Stomach (tissue), 9 donors: ENCODE results near the gene R3HCC1L. TPM values are rescaled to one million over a fixed set of nuclear protein-coding genes. Genes with fewer than 3 reads are reported as not detected.
A peak's percentile ranks its signal among the peaks of the same experiment; 100 is the strongest.
"Not testable (repeated sequence)": the region's sequence is repeated elsewhere in the genome, so short reads cannot be mapped to it uniquely, and the experiment has no call there.

Source experiments
- DNase-seq, 2 donors: peaks; one replicate each; pipeline versions ENCODE4 v3.0.0 to v3.0.0-alpha.2; 2013 to 2019
- H3K27ac ChIP-seq, 5 donors: fragments of 200-600 bp in 4 of 5; sonication (generic) in 4 of 5; one replicate each; pipeline ENCODE4 v1.5.1; 2013 to 2019; ENCODE audit warnings: mild to moderate bottlenecking in 1 of 5, moderate library complexity in 1 of 5
- H3K27me3 ChIP-seq, 3 donors: fragments of 200-600 bp; sonication (generic); one replicate each; pipeline ENCODE4 v1.5.1; 2017 to 2019; ENCODE audit warnings: mixed run types in 1 of 3
- H3K36me3 ChIP-seq, 4 donors: fragments of 200-600 bp; sonication (generic); 1 replicate in 3 of 4; 2 replicates in 1 of 4; pipeline ENCODE4 v1.5.1; 2016 to 2019
- H3K4me1 ChIP-seq, 4 donors: fragments of 200-600 bp; sonication (generic); one replicate each; pipeline ENCODE4 v1.5.1; 2016 to 2019
- H3K4me3 ChIP-seq, 4 donors: fragments of 200-600 bp; sonication (generic) in 3 of 4; one replicate each; pipeline ENCODE4 v1.5.1; 2016 to 2019; ENCODE audit warnings: mild to moderate bottlenecking in 1 of 4
- H3K9me3 ChIP-seq, 4 donors: fragments of 200-600 bp; sonication (generic); one replicate each; pipeline ENCODE4 v1.5.1; 2016 to 2019
- EP300 ChIP-seq: sonication (generic); formaldehyde crosslinking; IDR thresholded peaks from one replicate; pipeline ENCODE4 v1.6.1; 2017; ENCODE audit warnings: antibody characterized with exemption
- POLR2A ChIP-seq, 4 donors: fragments of 450-650 bp; IDR thresholded peaks; one replicate each; pipeline ENCODE4 v1.6.1; 2016; ENCODE audit warnings: antibody characterized with exemption in 4 of 4, control low read depth in 2 of 4, mild to moderate bottlenecking in 1 of 4, moderate library complexity in 1 of 4
- POLR2AphosphoS5 ChIP-seq, 3 donors: sonication (generic); formaldehyde crosslinking; IDR thresholded peaks; one replicate each; pipeline ENCODE4 v1.6.1; 2016; ENCODE audit warnings: antibody characterized with exemption in 3 of 3
- WGBS, 5 donors: extraction: QIAGEN DNeasy Blood & Tissue Kit in 3 of 5; methylation state at CpG; one replicate each; pipeline versions ENCODE4 v1.1.5 to v1.1.7; 2013 to 2018; 5-methylcytosine and 5-hydroxymethylcytosine counted together
- intact Hi-C: fragments of 100-400 bp; cut with DNase I; formaldehyde crosslinking; loops from one replicate; pipeline ENCODE4 v1.15.1; 2023; ENCODE audit warnings: low total_unique reads
- polyA plus RNA-seq, 3 donors: library from polyadenylated mRNA; stranded (reverse); fragments of 200-250 nt; gene quantifications; one replicate each; pipeline ENCODE4 v1.2.3, GENCODE V29; 2013
- total RNA-seq, 5 donors: library from RNA; depleted of rRNA; stranded (reverse); fragments of >200 nt; gene quantifications; one replicate each; pipeline versions ENCODE4 v1.1.0 to v1.2.3, GENCODE V29; 2014 to 2016
- TF ChIP-seq, protein P1 (sequence below), 7 experiments: fragments of 450-650 bp in 4 of 7; fragments of 200-600 bp in 3 of 7; sonication (generic) in 3 of 7; IDR thresholded peaks; one replicate each; pipeline ENCODE4 v1.5.1; 2016 to 2019; ENCODE audit warnings: antibody characterized with exemption in 7 of 7, control low read depth in 2 of 7, mild to moderate bottlenecking in 1 of 7
- donor health status: healthy with polysubstance abuse.
- donor health status: Bipolar disorder and iron deficiency.
- donor health status: healthy.

R3HCC1L gene
- total and polyA plus RNA-seq, 8 donors: 7.3 to 97.6 (median 15.3) TPM

DNA sequence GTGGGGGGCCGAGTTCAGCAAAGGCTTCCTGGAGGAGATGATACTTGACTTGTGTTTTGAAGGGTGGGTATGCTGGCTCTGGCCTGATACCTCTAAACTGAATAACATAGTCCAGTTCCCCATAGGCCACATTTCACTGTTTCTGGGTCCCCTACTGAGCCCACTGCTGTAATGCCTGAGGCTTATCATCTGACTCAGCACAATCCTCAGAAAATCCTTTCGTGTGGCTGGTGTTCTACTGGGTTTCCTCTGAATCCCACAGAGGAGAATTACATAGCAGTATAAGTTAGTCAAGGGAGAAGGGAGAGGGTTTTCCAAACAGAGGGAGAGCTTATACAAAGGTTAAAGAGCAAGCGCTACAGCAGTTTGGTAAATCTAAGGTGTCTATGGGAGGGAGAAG lies 2.8 kb upstream of the R3HCC1L start:
- intact Hi-C loops: no loop called here
- TF ChIP-seq POLR2A (IDR thresholded peaks at IDR 0.05): no peak
- no peak for TF ChIP-seq POLR2AphosphoS5 (IDR thresholded peaks at IDR 0.05)
- TF ChIP-seq, protein P1, sequence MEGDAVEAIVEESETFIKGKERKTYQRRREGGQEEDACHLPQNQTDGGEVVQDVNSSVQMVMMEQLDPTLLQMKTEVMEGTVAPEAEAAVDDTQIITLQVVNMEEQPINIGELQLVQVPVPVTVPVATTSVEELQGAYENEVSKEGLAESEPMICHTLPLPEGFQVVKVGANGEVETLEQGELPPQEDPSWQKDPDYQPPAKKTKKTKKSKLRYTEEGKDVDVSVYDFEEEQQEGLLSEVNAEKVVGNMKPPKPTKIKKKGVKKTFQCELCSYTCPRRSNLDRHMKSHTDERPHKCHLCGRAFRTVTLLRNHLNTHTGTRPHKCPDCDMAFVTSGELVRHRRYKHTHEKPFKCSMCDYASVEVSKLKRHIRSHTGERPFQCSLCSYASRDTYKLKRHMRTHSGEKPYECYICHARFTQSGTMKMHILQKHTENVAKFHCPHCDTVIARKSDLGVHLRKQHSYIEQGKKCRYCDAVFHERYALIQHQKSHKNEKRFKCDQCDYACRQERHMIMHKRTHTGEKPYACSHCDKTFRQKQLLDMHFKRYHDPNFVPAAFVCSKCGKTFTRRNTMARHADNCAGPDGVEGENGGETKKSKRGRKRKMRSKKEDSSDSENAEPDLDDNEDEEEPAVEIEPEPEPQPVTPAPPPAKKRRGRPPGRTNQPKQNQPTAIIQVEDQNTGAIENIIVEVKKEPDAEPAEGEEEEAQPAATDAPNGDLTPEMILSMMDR (IDR thresholded peaks at IDR 0.05): no peak
- TF ChIP-seq EP300: no peak
- 77 to 81% (median 79%) methylated on average over 3 of the region's 3 CpGs for WGBS, 5 donors
- peaks cover 4 to 15% (median 13%) of the 10 kb centered on the region in 4 donors for H3K4me1 ChIP-seq
- H3K27ac ChIP-seq: no peak overlapping the region
- no peak for DNase-seq
- no peak overlapping the region for H3K4me3 ChIP-seq
- no peaks in the 10 kb centered on the region for H3K36me3 ChIP-seq
- no peaks in the 10 kb centered on the region for H3K9me3 ChIP-seq
- H3K27me3 ChIP-seq: peaks cover 0 to under 1% (median 0%) of the 10 kb centered on the region in 3 donors

DNA sequence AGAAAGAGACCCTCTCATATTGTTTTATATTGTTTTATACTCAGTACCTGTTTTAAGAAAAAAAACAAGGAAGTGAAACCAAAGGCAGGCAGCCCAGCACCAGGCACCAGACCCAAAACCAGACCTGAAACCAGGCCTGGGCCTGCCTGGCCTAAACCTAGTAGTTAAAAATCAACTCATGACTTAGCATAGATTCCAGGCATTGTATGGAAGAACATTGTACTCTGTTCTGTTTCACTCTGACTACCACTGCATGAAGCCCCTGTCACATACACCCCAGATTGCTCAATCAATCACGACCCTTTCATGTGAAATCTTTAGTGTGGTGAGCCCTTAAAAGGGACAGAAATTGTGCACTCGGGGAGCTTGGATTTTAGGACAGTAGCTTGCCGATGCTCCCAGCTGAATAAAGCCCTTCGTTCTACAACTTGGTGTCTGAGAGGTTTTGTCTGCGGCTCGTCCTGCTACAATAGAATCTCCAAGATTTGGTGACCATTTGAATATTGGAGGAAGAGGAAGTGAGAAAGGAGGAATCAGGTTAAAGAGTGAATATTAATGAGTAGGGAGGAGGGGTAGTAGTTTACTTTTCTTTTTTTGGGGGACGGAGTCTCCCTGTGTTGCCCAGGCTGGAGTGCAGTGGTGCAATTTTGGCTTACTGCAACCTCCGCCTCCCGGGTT lies 1.2 kb upstream of the R3HCC1L start:
- H3K27ac ChIP-seq, H3K4me3 ChIP-seq, H3K36me3 ChIP-seq, H3K27me3 ChIP-seq, DNase-seq, intact Hi-C loops, H3K9me3 ChIP-seq: not testable (repeated sequence)
- peaks cover 4 to 30% (median 20%) of the 10 kb centered on the region in 4 donors for H3K4me1 ChIP-seq
- WGBS, 5 donors: 86 to 97% (median 96%) methylated on average over 9 of the region's 9 CpGs

DNA sequence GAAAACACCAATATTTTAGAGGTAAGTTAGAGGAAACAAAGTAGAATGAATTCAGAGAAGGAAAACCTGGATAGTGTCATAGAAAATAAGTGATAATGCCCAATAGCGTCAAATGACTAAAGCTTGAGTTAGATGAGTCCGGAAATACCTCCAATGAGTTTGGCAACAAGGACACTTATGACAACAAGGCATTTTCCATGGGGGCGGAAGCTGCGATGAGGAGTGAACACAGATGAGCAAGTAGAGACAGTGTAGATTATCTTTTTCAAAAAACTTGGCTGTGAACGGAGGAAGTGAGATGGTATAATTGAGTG lies 383 bp upstream of the R3HCC1L start:
- intact Hi-C loops: no loop called here
- peak overlapping the region; percentile 91 to 96 (median 95) for H3K27ac ChIP-seq
- no peak for DNase-seq
- H3K36me3 ChIP-seq: no peaks in the 10 kb centered on the region
- H3K4me3 ChIP-seq: peak overlapping the region; percentile 78 to 93 (median 88)
- H3K9me3 ChIP-seq: no peaks in the 10 kb centered on the region
- 63 to 85% (median 73%) methylated on average over 5 of the region's 5 CpGs for WGBS, 5 donors
- no peaks in the 10 kb centered on the region for H3K27me3 ChIP-seq
- peaks cover 4 to 34% (median 21%) of the 10 kb centered on the region in 4 donors for H3K4me1 ChIP-seq
- TF ChIP-seq, protein P1 (IDR thresholded peaks at IDR 0.05): no peak
- no peak for TF ChIP-seq EP300
- no peak for TF ChIP-seq POLR2A (IDR thresholded peaks at IDR 0.05)
- no peak for TF ChIP-seq POLR2AphosphoS5 (IDR thresholded peaks at IDR 0.05)

DNA sequence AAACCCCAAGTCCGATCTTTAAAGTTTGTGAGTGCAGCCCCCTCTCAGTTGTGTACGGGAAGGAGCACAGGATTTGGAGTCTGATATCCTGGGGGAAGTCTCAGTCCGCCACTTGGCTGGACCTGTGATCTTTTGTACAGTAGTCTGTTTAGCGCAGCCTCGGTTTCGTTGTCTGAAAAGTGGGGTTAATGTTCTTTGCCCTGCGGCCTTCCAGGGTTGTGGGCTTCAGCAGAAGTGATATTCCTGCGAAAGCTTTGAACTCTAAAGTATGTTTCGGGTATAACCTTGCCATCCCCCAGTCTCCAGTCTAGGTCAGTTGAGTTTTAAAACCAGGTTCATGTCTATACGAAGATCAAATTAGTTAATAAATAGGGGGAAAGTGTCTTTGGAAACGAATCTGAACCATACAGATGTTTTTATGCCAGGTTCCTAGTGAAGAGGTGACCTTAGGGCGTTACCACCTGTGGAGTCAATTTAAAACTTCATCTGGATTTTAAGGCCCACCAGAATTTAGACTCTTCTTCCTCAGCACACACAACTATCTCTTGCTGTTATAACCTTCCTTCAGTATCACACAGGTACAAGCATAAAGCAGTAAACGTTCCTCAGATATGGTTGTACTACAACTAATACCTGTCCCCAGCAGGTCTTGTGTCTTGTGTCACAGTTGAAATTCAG lies 904 bp downstream of the R3HCC1L start:
- H3K27ac ChIP-seq: peak overlapping the region; percentile 91 to 96 (median 95)
- intact Hi-C loops: no loop called here
- no peaks in the 10 kb centered on the region for H3K27me3 ChIP-seq
- no peaks in the 10 kb centered on the region for H3K9me3 ChIP-seq
- H3K4me1 ChIP-seq: peaks cover 8 to 46% (median 33%) of the 10 kb centered on the region in 4 donors
- H3K4me3 ChIP-seq: peak overlapping the region; percentile 78 to 93 (median 88)
- H3K36me3 ChIP-seq: no peaks in the 10 kb centered on the region
- TF ChIP-seq, protein P1 (IDR thresholded peaks at IDR 0.05): no peak
- TF ChIP-seq POLR2A (IDR thresholded peaks at IDR 0.05) (no peak), EP300 (no peak), POLR2AphosphoS5 (IDR thresholded peaks at IDR 0.05) (no peak)
- no peak for DNase-seq
- 9 to 12% (median 11%) methylated on average over 13 of the region's 13 CpGs for WGBS, 5 donors

DNA sequence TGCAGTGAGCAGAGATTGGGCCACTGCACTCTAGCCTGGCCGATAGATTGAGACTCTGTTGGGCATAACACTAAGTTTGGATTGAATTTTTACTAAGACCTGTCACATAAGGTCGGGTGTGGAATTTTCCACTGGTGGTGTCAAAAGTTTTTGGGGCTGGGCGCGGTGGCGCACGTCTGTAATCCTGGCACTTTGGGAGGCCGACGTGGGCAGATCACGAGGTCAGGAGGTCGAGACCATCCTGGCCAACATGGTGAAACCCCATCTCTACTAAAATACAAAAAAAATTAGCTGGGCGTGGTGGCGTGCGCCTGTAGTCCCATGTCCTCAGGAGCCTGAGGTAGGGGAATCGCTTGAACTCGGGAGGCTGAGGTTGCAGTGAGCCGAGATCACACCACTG lies 2.3 kb downstream of the R3HCC1L start:
- WGBS, 5 donors: 95 to 96% (median 96%) methylated on average over 16 of the region's 16 CpGs
- H3K27ac ChIP-seq, H3K36me3 ChIP-seq, H3K4me3 ChIP-seq, H3K27me3 ChIP-seq, intact Hi-C loops, H3K9me3 ChIP-seq, DNase-seq: not testable (repeated sequence)
- peaks cover 14 to 59% (median 40%) of the 10 kb centered on the region in 4 donors for H3K4me1 ChIP-seq
